Measurements from ENCODE around the gene NBR1.
A peak's percentile ranks its signal among the peaks of the same experiment; 100 is the strongest.
"Not testable (repeated sequence)": the region's sequence is repeated elsewhere in the genome, so short reads cannot be mapped to it uniquely, and the experiment has no call there.

The NBR1 gene

GRCh38 chr17:43135454-43135819, 35.6 kb upstream of the NBR1 start:
- H3K27me3 ChIP-seq (ENCODE audit: insufficient read depth, poor library complexity, severe bottlenecking): no peaks in the 10 kb centered on the region
- no peak overlapping the region for H3K4me3 ChIP-seq (replicated peaks; ENCODE audit: insufficient read depth, low read length)
- no peak for TF ChIP-seq GABPA (IDR thresholded peaks at IDR 0.05; ENCODE audit: low read depth)
- no peak for TF ChIP-seq CTCF (IDR thresholded peaks at IDR 0.05; ENCODE audit: insufficient read depth, low read length)
- TF ChIP-seq SPI1 (IDR thresholded peaks at IDR 0.05; ENCODE audit: borderline replicate concordance, low read depth): no peak
- TF ChIP-seq REST (IDR thresholded peaks at IDR 0.05; ENCODE audit: insufficient replicate concordance, low read depth): no peak
- DNase-seq (ENCODE audit: low read depth in 1 of 2, low spot score in 1 of 2): no peak
- H3K27ac ChIP-seq (replicated peaks): no peak overlapping the region

- H3K27ac ChIP-seq (replicated peaks): peak overlapping the region; percentile 53
- not testable (repeated sequence) for H3K4me3 ChIP-seq (replicated peaks; ENCODE audit: insufficient read depth, low read length); H3K27me3 ChIP-seq (ENCODE audit: insufficient read depth, poor library complexity, severe bottlenecking)
- peak in 1 of 2 experiments; percentile 44 for DNase-seq (ENCODE audit: low read depth in 1 of 2, low spot score in 1 of 2)
Measured at GRCh38 chr17:43136574-43136973, 34.4 kb upstream of the NBR1 start.

GRCh38 chr17:43138531-43138930, 32.5 kb upstream of the NBR1 start:
- peak overlapping the region; percentile 19; the same call in 1 of the 2 replicates for H3K27ac ChIP-seq (replicated peaks)
- not testable (repeated sequence) for DNase-seq (ENCODE audit: low read depth in 1 of 2, low spot score in 1 of 2); H3K27me3 ChIP-seq (ENCODE audit: insufficient read depth, poor library complexity, severe bottlenecking); H3K4me3 ChIP-seq (replicated peaks; ENCODE audit: insufficient read depth, low read length)

GRCh38 chr17:43140396-43141332, 30.4 kb upstream of the NBR1 start:
- TF ChIP-seq SPI1 (IDR thresholded peaks at IDR 0.05; ENCODE audit: borderline replicate concordance, low read depth) (peak; percentile 95), CTCF (IDR thresholded peaks at IDR 0.05; ENCODE audit: insufficient read depth, low read length) (no peak), REST (IDR thresholded peaks at IDR 0.05; ENCODE audit: insufficient replicate concordance, low read depth) (no peak)
- peak overlapping the region; percentile 29 for H3K27ac ChIP-seq (replicated peaks)
- DNase-seq (ENCODE audit: low read depth in 1 of 2, low spot score in 1 of 2): peak in 1 of 2 experiments; percentile 57
- H3K27me3 ChIP-seq (ENCODE audit: insufficient read depth, poor library complexity, severe bottlenecking): no peaks in the 10 kb centered on the region
- H3K4me3 ChIP-seq (replicated peaks; ENCODE audit: insufficient read depth, low read length): no peak overlapping the region

GRCh38 chr17:43142153-43142552, 28.9 kb upstream of the NBR1 start:
- Histone ChIP-seq H3K27me3 (ENCODE audit: insufficient read depth, poor library complexity, severe bottlenecking) (no peaks in the 10 kb centered on the region), H3K4me3 (replicated peaks; ENCODE audit: insufficient read depth, low read length) (no peak overlapping the region), H3K27ac (replicated peaks) (no peak overlapping the region)
- DNase-seq (ENCODE audit: low read depth in 1 of 2, low spot score in 1 of 2): no peak
- TF ChIP-seq CTCF (IDR thresholded peaks at IDR 0.05; ENCODE audit: insufficient read depth, low read length) (no peak), POLR2AphosphoS5 (IDR thresholded peaks at IDR 0.05; ENCODE audit: low read depth) (no peak), REST (IDR thresholded peaks at IDR 0.05; ENCODE audit: insufficient replicate concordance, low read depth) (no peak), GABPA (IDR thresholded peaks at IDR 0.05; ENCODE audit: low read depth) (no peak)

Measured in HL-60 (cell line).